Neural cell (in vitro differentiated cells): ENCODE data around the gene ZNF709. TPM values are rescaled to one million over a fixed set of nuclear protein-coding genes. Genes with fewer than 3 reads are reported as not detected.
"Not testable (repeated sequence)": the region's sequence is repeated elsewhere in the genome, so short reads cannot be mapped to it uniquely, and the experiment has no call there.

Source experiments
- H2AFZ ChIP-seq: fragments of 200-600, 300-800 bp; sonication (generic), shearing (Covaris generic); 2 replicates; pipeline ENCODE4 v1.6.0; 2014; ENCODE audit warnings: low read depth, mild to moderate bottlenecking, antibody characterized with exemption, low read length, moderate library complexity
- H3F3A ChIP-seq: fragments of 200-600 bp; shearing (Covaris generic); 2 replicates; pipeline ENCODE4 v1.6.1; 2016; ENCODE audit warnings: mild to moderate bottlenecking, moderate library complexity, mixed read lengths, antibody characterized with exemption, low read length; ENCODE audit not compliant: insufficient read depth, poor library complexity, severe bottlenecking
- H3K27ac ChIP-seq: fragments of 200-600, 300-800 bp; sonication (generic), shearing (Covaris generic); 2 replicates; pipeline ENCODE4 v1.5.1; 2014; ENCODE audit warnings: mild to moderate bottlenecking, low read length, moderate library complexity
- H3K27me3 ChIP-seq: fragments of 300-800, 200-600 bp; sonication (generic), shearing (Covaris generic); 2 replicates; pipeline ENCODE4 v1.6.0; 2014; ENCODE audit warnings: mild to moderate bottlenecking, low read depth, low read length, moderate library complexity; ENCODE audit not compliant: insufficient read depth
- H3K36me3 ChIP-seq: fragments of 300-800, 200-600 bp; sonication (generic), shearing (Covaris generic); 2 replicates; pipeline ENCODE4 v1.5.1; 2014; ENCODE audit warnings: mild to moderate bottlenecking, antibody characterized with exemption, low read length, moderate library complexity; ENCODE audit not compliant: insufficient read depth
- H3K4me2 ChIP-seq: fragments of 300-800, 200-600 bp; sonication (generic), shearing (Covaris generic); 2 replicates; pipeline ENCODE4 v1.6.0; 2014; ENCODE audit warnings: mild to moderate bottlenecking, low read length
- H3K4me3 ChIP-seq: fragments of 300-800, 200-600 bp; sonication (generic), shearing (Covaris generic); 2 replicates; pipeline ENCODE4 v1.5.1; 2014; ENCODE audit warnings: mild to moderate bottlenecking, low read length, moderate library complexity
- H3K79me2 ChIP-seq: fragments of 200-600 bp; shearing (Covaris generic); replicated peaks from 2 replicates; pipeline ENCODE4 v1.6.0; 2014; ENCODE audit warnings: mild to moderate bottlenecking, low read length, moderate library complexity; ENCODE audit not compliant: insufficient read depth
- H3K9ac ChIP-seq: fragments of 300-800, 200-600 bp; sonication (generic), shearing (Covaris generic); 2 replicates; pipeline ENCODE4 v1.6.1; 2016; ENCODE audit warnings: mild to moderate bottlenecking, low read length, mixed read lengths
- H3K9me2 ChIP-seq: fragments of 200-600 bp; shearing (Covaris generic); 2 replicates; pipeline ENCODE4 v1.6.1; 2016; ENCODE audit warnings: mild to moderate bottlenecking, low read length, mixed read lengths; ENCODE audit not compliant: insufficient read depth
- H3K9me3 ChIP-seq: fragments of 200-600, 300-800 bp; sonication (generic), shearing (Covaris generic); 2 replicates; pipeline ENCODE4 v1.6.1; 2016; ENCODE audit warnings: mild to moderate bottlenecking, mixed run types, low read length, moderate library complexity, mixed read lengths
- H4K20me1 ChIP-seq: fragments of 200-600 bp; shearing (Covaris generic); 2 replicates; pipeline ENCODE4 v1.6.1; 2016; ENCODE audit warnings: mild to moderate bottlenecking, mixed run types; ENCODE audit not compliant: insufficient read depth
- CTCF ChIP-seq: fragments of 450-650 bp; IDR thresholded peaks from 2 replicates; pipeline ENCODE4 v1.5.1; 2014; ENCODE audit warnings: antibody characterized with exemption, mild to moderate bottlenecking, moderate library complexity; ENCODE audit not compliant: poor library complexity, severe bottlenecking
- EP300 ChIP-seq: fragments of 450-650 bp; conservative IDR thresholded peaks from 2 replicates; pipeline ENCODE4 v1.6.1; 2014; ENCODE audit warnings: antibody characterized with exemption, mild to moderate bottlenecking, moderate library complexity; ENCODE audit not compliant: poor library complexity, severe bottlenecking
- EZH2 ChIP-seq: fragments of 200-600, 300-800 bp; shearing (Covaris generic), sonication (generic); IDR thresholded peaks from 2 replicates; pipeline ENCODE4 v1.6.1; 2014; ENCODE audit warnings: antibody characterized with exemption, low read length, borderline replicate concordance, mild to moderate bottlenecking; ENCODE audit not compliant: insufficient read depth, poor library complexity, severe bottlenecking
- MXI1 ChIP-seq: fragments of 450-650 bp; conservative IDR thresholded peaks from 2 replicates; pipeline ENCODE4 v1.6.1; 2014; ENCODE audit warnings: antibody characterized with exemption, mild to moderate bottlenecking; ENCODE audit not compliant: poor library complexity, severe bottlenecking
- POLR2AphosphoS5 ChIP-seq: IDR thresholded peaks from 2 replicates; pipeline ENCODE4 v1.6.1; 2012
- RAD21 ChIP-seq: fragments of 450-650 bp; conservative IDR thresholded peaks from 2 replicates; pipeline ENCODE4 v1.6.1; 2014; ENCODE audit warnings: antibody characterized with exemption, mild to moderate bottlenecking, moderate library complexity
- REST ChIP-seq: IDR thresholded peaks from 2 replicates; pipeline ENCODE4 v1.6.1; 2012; ENCODE audit warnings: borderline replicate concordance
- SMC3 ChIP-seq: fragments of 450-650 bp; conservative IDR thresholded peaks from 2 replicates; pipeline ENCODE4 v1.6.1; 2014; ENCODE audit warnings: antibody characterized with exemption, mild to moderate bottlenecking, moderate library complexity; ENCODE audit not compliant: poor library complexity
- TAF1 ChIP-seq: IDR thresholded peaks from 2 replicates; pipeline ENCODE4 v1.6.1; 2012; ENCODE audit warnings: low read depth
- polyA plus RNA-seq: library from polyadenylated mRNA; depleted of rRNA; stranded (reverse); fragments of >200 nt; gene quantifications from 2 replicates; pipeline ENCODE4 v1.2.3, GENCODE V29; 2014

ZNF709 gene
- polyA plus RNA-seq, 1 donor from 2014 or later = 17.4 TPM

- Histone ChIP-seq H2AFZ (no peak overlapping the region), H3K27ac (no peak overlapping the region), H3K27me3 (no peaks in the 10 kb centered on the region), H3K36me3 (peaks cover 23% of the 10 kb centered on the region), H3K9me2 (no peaks in the 10 kb centered on the region), H3K4me3 (no peak overlapping the region), H3K79me2 (peaks cover 11% of the 10 kb centered on the region), H3K4me2 (no peak overlapping the region), H3F3A (no peaks in the 10 kb centered on the region), H4K20me1 (no peaks in the 10 kb centered on the region), H3K9ac (no peak overlapping the region), H3K9me3 (peaks cover 30% of the 10 kb centered on the region)
- TF ChIP-seq REST (no peak), TAF1 (no peak), RAD21 (no peak), MXI1 (no peak), CTCF (no peak), POLR2AphosphoS5 (no peak), EZH2 (no peak), EP300 (no peak), SMC3 (no peak)
Observed at GRCh38 chr19:12465211-12465610, 19.4 kb downstream of the ZNF709 start.

- no peaks in the 10 kb centered on the region for H3K27me3 ChIP-seq
- H3K9me2 ChIP-seq = no peaks in the 10 kb centered on the region
- no peaks in the 10 kb centered on the region for H4K20me1 ChIP-seq
- no peak overlapping the region for H3K4me3 ChIP-seq
- TF ChIP-seq EZH2 = no peak
- no peak for TF ChIP-seq EP300
- no peak for TF ChIP-seq RAD21
- TF ChIP-seq CTCF = no peak
- no peak for TF ChIP-seq POLR2AphosphoS5
- no peak for TF ChIP-seq REST
- no peak for TF ChIP-seq TAF1
- no peak for TF ChIP-seq SMC3
- no peak for TF ChIP-seq MXI1
- peaks cover 30% of the 10 kb centered on the region for H3K9me3 ChIP-seq
- no peak overlapping the region for H3K9ac ChIP-seq
- H3K36me3 ChIP-seq = peaks cover 23% of the 10 kb centered on the region
- H3F3A ChIP-seq = no peaks in the 10 kb centered on the region
- peaks cover 8% of the 10 kb centered on the region for H3K79me2 ChIP-seq
- H3K4me2 ChIP-seq = no peak overlapping the region
- H3K27ac ChIP-seq = no peak overlapping the region
- no peak overlapping the region for H2AFZ ChIP-seq
Observed at GRCh38 chr19:12464769-12465168, 19.8 kb downstream of the ZNF709 start.

GRCh38 chr19:12464139-12464538 is 20.5 kb downstream of the ZNF709 start:
- not testable (repeated sequence) for H3K27ac ChIP-seq, H3K9me2 ChIP-seq, H3K9ac ChIP-seq, H3F3A ChIP-seq, H3K79me2 ChIP-seq, H4K20me1 ChIP-seq, H3K4me2 ChIP-seq, H3K4me3 ChIP-seq, H2AFZ ChIP-seq, H3K27me3 ChIP-seq
- H3K36me3 ChIP-seq = peaks cover 23% of the 10 kb centered on the region
- peaks cover 30% of the 10 kb centered on the region for H3K9me3 ChIP-seq
